ENCODE data around the gene KRTAP22-1. TPM values are rescaled to one million over a fixed set of nuclear protein-coding genes. Genes with fewer than 3 reads are reported as not detected.

The KRTAP22-1 gene
- total and polyA plus RNA-seq, 2 of the 4 experiments (the other 2 are of a cell fraction), result not detected

DNA sequence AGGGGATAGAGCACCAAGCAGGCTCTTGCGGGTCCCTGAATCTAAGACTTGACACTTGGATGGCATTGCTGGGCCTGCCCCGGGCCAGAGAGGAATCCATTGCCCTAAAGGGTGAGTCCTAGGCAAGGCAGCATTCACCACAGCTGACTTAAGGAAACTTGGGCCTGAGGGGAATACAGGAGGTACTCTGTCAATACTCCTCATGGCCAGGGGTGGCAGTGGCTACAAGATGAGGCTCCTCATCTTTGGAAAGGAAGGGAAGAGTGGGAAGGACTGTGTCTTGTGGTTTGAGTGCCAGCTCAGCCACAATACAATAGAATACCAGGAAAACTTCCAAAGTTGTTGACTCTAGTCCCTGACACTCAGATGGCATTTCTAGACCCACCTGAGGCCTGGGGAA, 5.1 kb downstream of the KRTAP22-1 start:
- Histone ChIP-seq H4K91ac (ENCODE audit: insufficient read depth, low read depth, low read length) (no peak overlapping the region), H3K4me2 (ENCODE audit: low read depth, low read length) (no peak overlapping the region), H2AFZ (replicated peaks; ENCODE audit: low read length, poor library complexity) (no peak overlapping the region), H2BK20ac (ENCODE audit: low read depth, low read length) (no peak overlapping the region), H3K14ac (replicated peaks; ENCODE audit: low read depth, low read length) (no peak overlapping the region), H2BK15ac (ENCODE audit: low read depth, low read length) (no peak overlapping the region), H3K79me1 (ENCODE audit: low read depth in 1 of 2, low read length in 2 of 2) (no peaks in the 10 kb centered on the region), H3K36me3 (ENCODE audit: control insufficient read depth, insufficient read depth, low read length) (no peaks in the 10 kb centered on the region), H2AK9ac (replicated peaks; ENCODE audit: low read depth, low read length, poor library complexity) (no peak overlapping the region), H4K8ac (ENCODE audit: low read depth in 2 of 2, low read length in 2 of 2) (no peak overlapping the region), H2BK5ac (ENCODE audit: low read depth, low read length, poor library complexity, severe bottlenecking) (no peak overlapping the region), H3K9ac (ENCODE audit: low read depth, low read length) (no peak overlapping the region), H3K56ac (ENCODE audit: extremely low read depth, insufficient read depth, low read length) (no peak overlapping the region), H3K4ac (ENCODE audit: low read depth, low read length) (no peak overlapping the region), H3K4me1 (ENCODE audit: control insufficient read depth, insufficient read depth, low read length) (no peaks in the 10 kb centered on the region), H3K9me1 (ENCODE audit: insufficient read depth, low read length) (no peaks in the 10 kb centered on the region), H4K5ac (ENCODE audit: low read depth, low read length) (no peak overlapping the region), H3K23ac (ENCODE audit: low read depth, low read length) (no peak overlapping the region), H3K18ac (ENCODE audit: low read depth, low read length) (no peak overlapping the region), H2BK120ac (ENCODE audit: low read depth, low read length) (no peak overlapping the region), H2AK5ac (ENCODE audit: low read depth, low read length) (no peak overlapping the region), H3K4me3 (ENCODE audit: insufficient read depth, low read depth, low read length) (no peak overlapping the region), H4K20me1 (ENCODE audit: insufficient read depth, low read length) (no peaks in the 10 kb centered on the region), H3K27ac (ENCODE audit: insufficient read depth, low read length) (no peak overlapping the region), H3K9me3 (ENCODE audit: control insufficient read depth, insufficient read depth, low read length) (peaks cover 16% of the 10 kb centered on the region), H3K27me3 (ENCODE audit: control insufficient read depth, insufficient read depth, low read length) (no peaks in the 10 kb centered on the region)
- DNase-seq (no peak), ATAC-seq (ENCODE audit: low read depth) (no peak)
- in situ Hi-C loops (cut with MboI; ENCODE audit: low sequenced_read_pairs) (no loop called here), intact Hi-C loops (cut with micrococcal nuclease) (no loop called here), dilution Hi-C loops (cut with HindIII; ENCODE audit: low sequenced_read_pairs, unreplicated experiment) (no loop called here)
- WGBS, 2 experiments (ENCODE audit: extremely low coverage in 2 of 2, insufficient read length in 1 of 2), result no CpG with 5 or more reads among the region's 2 CpGs
- CTCF ChIA-PET, result no interaction called here
- no TSS peak for BruUV-seq (replicated peaks)
- TF ChIP-seq POLR2A (IDR thresholded peaks at IDR 0.05; ENCODE audit: low read depth, low read length), result no peak
- TF ChIP-seq RAD21 (IDR thresholded peaks at IDR 0.05; ENCODE audit: low read length), result no peak
- no peak for TF ChIP-seq MAZ (IDR thresholded peaks at IDR 0.05; ENCODE audit: borderline replicate concordance, low read depth, low read length)
- TF ChIP-seq, protein P1, sequence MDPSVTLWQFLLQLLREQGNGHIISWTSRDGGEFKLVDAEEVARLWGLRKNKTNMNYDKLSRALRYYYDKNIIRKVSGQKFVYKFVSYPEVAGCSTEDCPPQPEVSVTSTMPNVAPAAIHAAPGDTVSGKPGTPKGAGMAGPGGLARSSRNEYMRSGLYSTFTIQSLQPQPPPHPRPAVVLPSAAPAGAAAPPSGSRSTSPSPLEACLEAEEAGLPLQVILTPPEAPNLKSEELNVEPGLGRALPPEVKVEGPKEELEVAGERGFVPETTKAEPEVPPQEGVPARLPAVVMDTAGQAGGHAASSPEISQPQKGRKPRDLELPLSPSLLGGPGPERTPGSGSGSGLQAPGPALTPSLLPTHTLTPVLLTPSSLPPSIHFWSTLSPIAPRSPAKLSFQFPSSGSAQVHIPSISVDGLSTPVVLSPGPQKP (IDR thresholded peaks at IDR 0.05; ENCODE audit: borderline replicate concordance, low read depth, low read length), result no peak
- TF ChIP-seq BHLHE40 (IDR thresholded peaks at IDR 0.05; ENCODE audit: low read depth, low read length), result no peak
- TF ChIP-seq CEBPB (IDR thresholded peaks at IDR 0.05; ENCODE audit: low read depth, low read length), result no peak
- no peak for TF ChIP-seq SMC3 (IDR thresholded peaks at IDR 0.05; ENCODE audit: low read depth, low read length)
- TF ChIP-seq, protein P2, sequence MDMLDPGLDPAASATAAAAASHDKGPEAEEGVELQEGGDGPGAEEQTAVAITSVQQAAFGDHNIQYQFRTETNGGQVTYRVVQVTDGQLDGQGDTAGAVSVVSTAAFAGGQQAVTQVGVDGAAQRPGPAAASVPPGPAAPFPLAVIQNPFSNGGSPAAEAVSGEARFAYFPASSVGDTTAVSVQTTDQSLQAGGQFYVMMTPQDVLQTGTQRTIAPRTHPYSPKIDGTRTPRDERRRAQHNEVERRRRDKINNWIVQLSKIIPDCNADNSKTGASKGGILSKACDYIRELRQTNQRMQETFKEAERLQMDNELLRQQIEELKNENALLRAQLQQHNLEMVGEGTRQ (IDR thresholded peaks at IDR 0.05; ENCODE audit: low read depth, low read length), result no peak
- POLR2A ChIA-PET (ENCODE audit: unreplicated experiment), result no interaction called here

Measured in IMR-90 (cell line).